ENCODE results near the gene FOXK2. TPM values are rescaled to one million over a fixed set of nuclear protein-coding genes. Genes with fewer than 3 reads are reported as not detected.
A peak's percentile ranks its signal among the peaks of the same experiment; 100 is the strongest.

Gene FOXK2
- total and polyA plus RNA-seq, 2 experiments from 2014 or later, result 22.0 to 63.0 TPM

DNA sequence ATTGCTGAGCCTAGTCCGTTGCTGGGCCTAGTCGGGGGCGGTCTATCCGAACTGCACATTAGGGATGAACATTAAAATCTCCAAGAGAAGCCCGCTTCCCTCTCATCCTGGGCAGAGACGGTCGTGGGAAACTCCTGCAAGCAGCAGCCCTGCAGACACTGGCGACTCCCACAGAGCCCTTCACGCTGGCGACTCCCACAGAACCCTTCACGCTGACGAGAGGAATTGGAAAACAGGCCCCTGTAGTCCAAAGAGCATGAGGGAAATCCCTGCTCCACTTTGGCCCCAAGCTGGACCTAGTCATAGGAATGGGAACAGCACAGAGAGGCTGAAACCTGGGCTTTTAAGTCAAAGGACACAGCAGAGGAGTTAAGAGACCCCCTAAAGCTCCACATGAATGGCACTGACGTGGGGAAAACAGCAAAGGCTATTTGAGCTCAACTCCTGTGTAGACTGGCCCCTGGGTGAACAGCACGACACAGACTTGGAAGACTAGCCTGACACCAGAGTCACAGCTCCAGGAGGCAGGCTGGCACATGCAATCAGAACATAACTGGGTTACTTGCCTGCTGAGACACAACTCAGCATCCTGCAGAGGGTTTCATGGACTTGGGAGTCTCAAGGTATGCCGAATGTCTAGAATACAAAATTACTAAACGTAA, 86.5 kb downstream of the FOXK2 start:
- peaks cover 33% of the 10 kb centered on the region for H3K36me3 ChIP-seq
- TF ChIP-seq, protein P1, sequence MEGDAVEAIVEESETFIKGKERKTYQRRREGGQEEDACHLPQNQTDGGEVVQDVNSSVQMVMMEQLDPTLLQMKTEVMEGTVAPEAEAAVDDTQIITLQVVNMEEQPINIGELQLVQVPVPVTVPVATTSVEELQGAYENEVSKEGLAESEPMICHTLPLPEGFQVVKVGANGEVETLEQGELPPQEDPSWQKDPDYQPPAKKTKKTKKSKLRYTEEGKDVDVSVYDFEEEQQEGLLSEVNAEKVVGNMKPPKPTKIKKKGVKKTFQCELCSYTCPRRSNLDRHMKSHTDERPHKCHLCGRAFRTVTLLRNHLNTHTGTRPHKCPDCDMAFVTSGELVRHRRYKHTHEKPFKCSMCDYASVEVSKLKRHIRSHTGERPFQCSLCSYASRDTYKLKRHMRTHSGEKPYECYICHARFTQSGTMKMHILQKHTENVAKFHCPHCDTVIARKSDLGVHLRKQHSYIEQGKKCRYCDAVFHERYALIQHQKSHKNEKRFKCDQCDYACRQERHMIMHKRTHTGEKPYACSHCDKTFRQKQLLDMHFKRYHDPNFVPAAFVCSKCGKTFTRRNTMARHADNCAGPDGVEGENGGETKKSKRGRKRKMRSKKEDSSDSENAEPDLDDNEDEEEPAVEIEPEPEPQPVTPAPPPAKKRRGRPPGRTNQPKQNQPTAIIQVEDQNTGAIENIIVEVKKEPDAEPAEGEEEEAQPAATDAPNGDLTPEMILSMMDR (IDR thresholded peaks at IDR 0.05; ENCODE audit: low read depth, low read length), result no peak
- H3K4me1 ChIP-seq (ENCODE audit: low read depth), result peaks cover 10% of the 10 kb centered on the region
- H3K27me3 ChIP-seq, result no peaks in the 10 kb centered on the region
- no peaks in the 10 kb centered on the region for H3K9me3 ChIP-seq (ENCODE audit: low read depth)
- peak in 1 of 2 donors; percentile 18 for DNase-seq (ENCODE audit: low read depth in 1 of 2, low spot score in 1 of 2)
- H3K27ac ChIP-seq, result peak overlapping the region; percentile 54
- no peak overlapping the region for H3K4me3 ChIP-seq

DNA sequence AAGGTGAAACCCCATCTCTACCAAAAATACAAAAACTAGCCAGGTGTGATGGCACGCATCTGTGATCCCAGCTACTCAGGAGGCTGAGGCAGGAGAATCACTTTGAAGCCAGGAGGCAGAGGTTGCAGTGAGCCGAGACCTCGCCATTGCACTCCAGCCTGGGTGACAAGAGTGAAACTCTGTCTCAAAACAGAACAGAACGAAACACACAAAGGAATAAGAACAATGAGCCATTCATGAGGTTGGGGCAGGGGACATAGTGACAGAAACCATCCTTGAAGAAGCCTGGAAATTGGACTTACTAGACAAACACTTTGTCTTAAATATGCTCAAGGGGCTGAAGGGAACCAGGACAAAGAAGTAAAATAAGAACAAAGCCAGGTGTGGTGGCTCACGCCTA, 89.3 kb downstream of the FOXK2 start:
- Histone ChIP-seq H3K27me3 (no peaks in the 10 kb centered on the region), H3K9me3 (ENCODE audit: low read depth) (no peaks in the 10 kb centered on the region), H3K27ac (no peak overlapping the region), H3K4me3 (no peak overlapping the region), H3K4me1 (ENCODE audit: low read depth) (peaks cover 34% of the 10 kb centered on the region), H3K36me3 (peaks cover 14% of the 10 kb centered on the region)
- TF ChIP-seq, protein P1 (IDR thresholded peaks at IDR 0.05; ENCODE audit: low read depth, low read length), result no peak
- DNase-seq (ENCODE audit: low read depth in 1 of 2, low spot score in 1 of 2), result no peak

DNA sequence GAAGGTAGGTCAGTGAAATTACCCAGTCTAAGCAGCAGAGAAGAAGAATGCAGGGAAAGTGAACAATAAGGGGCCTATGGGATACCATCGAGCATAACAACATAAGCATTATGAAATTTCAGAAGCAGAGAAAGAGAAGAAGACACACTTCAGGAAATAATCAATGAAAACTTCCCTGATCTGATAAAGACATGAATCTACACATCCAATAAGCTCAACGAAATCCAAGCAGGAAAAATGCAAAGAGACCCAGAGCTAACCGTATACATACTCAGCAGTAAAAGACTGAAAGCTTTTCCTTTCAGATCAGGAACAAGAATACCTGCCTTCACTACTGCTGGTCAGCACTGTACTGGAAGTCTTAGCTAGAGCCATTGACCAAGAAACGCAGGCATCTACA, 90.1 kb downstream of the FOXK2 start:
- H3K4me1 ChIP-seq (ENCODE audit: low read depth), result peaks cover 39% of the 10 kb centered on the region
- no peaks in the 10 kb centered on the region for H3K9me3 ChIP-seq (ENCODE audit: low read depth)
- peaks cover 10% of the 10 kb centered on the region for H3K36me3 ChIP-seq

DNA sequence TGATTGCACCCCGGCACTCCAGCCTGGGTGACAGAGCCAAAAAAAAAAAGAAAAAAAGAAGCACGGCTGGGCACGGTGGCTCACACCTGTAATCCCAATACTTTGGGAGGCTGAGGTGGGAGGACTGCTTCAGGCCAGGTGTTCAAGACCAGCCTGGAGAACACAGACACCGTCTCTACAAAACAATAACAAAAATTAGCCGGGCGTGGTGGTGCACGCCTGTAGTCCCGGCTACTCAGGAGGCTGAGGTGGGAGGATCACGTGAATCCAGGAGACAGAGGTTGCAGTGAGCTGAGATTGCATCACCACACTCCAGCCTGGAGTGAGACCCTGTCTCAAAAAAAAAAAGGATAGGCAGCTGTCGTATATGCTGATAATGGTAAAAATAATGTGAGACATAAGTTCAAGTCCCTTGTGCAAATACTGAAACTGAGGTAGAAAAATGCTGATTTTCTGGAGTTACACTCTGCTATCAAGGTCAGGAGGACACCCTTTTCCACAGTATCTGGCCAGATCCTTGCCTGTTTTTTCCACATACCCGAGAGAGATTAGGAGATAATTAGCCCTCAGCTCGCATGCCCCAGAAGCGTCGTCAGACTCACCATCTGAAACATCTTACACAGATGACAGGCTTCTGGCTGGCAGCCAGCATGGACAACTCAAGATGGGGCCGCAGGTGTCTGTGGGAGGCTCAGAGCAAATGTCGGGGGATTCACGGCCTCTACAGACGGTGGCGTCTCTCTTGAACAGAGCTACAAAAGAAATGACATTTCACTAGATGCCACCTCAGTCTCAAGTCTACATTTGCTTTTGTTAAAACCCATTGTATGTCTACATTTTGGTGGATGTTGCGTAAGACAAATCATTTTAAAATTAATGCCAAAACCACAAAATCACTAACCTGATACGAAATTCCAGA, 91.9 kb downstream of the FOXK2 start:
- peaks cover 30% of the 10 kb centered on the region for H3K4me1 ChIP-seq (ENCODE audit: low read depth)
- H3K4me3 ChIP-seq, result no peak overlapping the region
- H3K27me3 ChIP-seq, result no peaks in the 10 kb centered on the region
- TF ChIP-seq, protein P1 (IDR thresholded peaks at IDR 0.05; ENCODE audit: low read depth, low read length), result no peak
- H3K9me3 ChIP-seq (ENCODE audit: low read depth), result no peaks in the 10 kb centered on the region
- peak; percentile 57 to 85 for DNase-seq (ENCODE audit: low read depth in 1 of 2, low spot score in 1 of 2)
- peak overlapping the region; percentile 94 for H3K27ac ChIP-seq
- H3K36me3 ChIP-seq, result peaks cover 22% of the 10 kb centered on the region

More for the DNA sequence above, 90.1 kb downstream of the FOXK2 start:
- DNase-seq (ENCODE audit: low read depth in 1 of 2, low spot score in 1 of 2), result no peak
- Histone ChIP-seq H3K4me3 (no peak overlapping the region), H3K27me3 (no peaks in the 10 kb centered on the region), H3K27ac (peak overlapping the region; percentile 30)
- TF ChIP-seq, protein P1 (IDR thresholded peaks at IDR 0.05; ENCODE audit: low read depth, low read length), result no peak

GRCh38 chr17:82613283-82614094, 94.0 kb downstream of the FOXK2 start:
- DNase-seq (ENCODE audit: low read depth in 1 of 2, low spot score in 1 of 2), result peak in 1 of 2 donors; percentile 92
- H3K4me1 ChIP-seq (ENCODE audit: low read depth), result peaks cover 30% of the 10 kb centered on the region
- peak overlapping the region; percentile 94 for H3K27ac ChIP-seq
- H3K4me3 ChIP-seq, result no peak overlapping the region
- H3K9me3 ChIP-seq (ENCODE audit: low read depth), result no peaks in the 10 kb centered on the region
- peaks cover 32% of the 10 kb centered on the region for H3K36me3 ChIP-seq
- no peaks in the 10 kb centered on the region for H3K27me3 ChIP-seq
- TF ChIP-seq, protein P1 (IDR thresholded peaks at IDR 0.05; ENCODE audit: low read depth, low read length), result no peak

All from cardiac muscle cell (in vitro differentiated cells and primary cell).